Fibroblast of mammary gland (primary cell): ENCODE measurements around the gene SNX24.
A peak's percentile ranks its signal among the peaks of the same experiment; 100 is the strongest.

Experiments
- DNase-seq: peaks from one replicate; pipeline ENCODE4 v3.0.0-alpha.2; 2010; ENCODE audit warnings: low read depth
- H3K4me3 ChIP-seq: 2 replicates; pipeline ENCODE4 v1.5.1; 2011; ENCODE audit warnings: low read depth, mild to moderate bottlenecking, low read length, moderate library complexity; ENCODE audit not compliant: control insufficient read depth
- TF ChIP-seq, protein P1 (sequence below): conservative IDR thresholded peaks from 2 replicates; pipeline ENCODE4 v1.5.1; 2011; ENCODE audit warnings: low read depth, low read length, inconsistent platforms; ENCODE audit not compliant: control insufficient read depth, insufficient read depth

SNX24 gene

DNA sequence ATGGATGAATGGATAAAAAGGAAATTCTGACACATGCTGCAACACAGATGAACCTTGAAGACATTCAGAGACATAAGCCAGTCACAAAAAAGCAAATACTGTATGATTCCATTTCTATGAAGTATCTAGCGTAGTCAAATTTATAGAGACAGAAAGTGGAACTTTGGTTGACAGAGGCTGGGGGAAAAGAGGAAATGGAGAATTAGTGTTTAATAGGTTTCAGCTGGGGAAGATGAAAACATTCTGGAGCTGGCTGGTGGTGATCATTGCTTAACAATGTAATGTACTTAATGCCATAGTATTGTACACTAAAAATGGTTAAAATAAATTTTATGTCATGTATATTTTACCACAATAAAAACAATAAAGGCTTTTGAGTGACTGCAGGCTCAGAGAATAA lies 166.9 kb downstream of the SNX24 start:
- H3K4me3 ChIP-seq = no peak overlapping the region
- TF ChIP-seq, protein P1, sequence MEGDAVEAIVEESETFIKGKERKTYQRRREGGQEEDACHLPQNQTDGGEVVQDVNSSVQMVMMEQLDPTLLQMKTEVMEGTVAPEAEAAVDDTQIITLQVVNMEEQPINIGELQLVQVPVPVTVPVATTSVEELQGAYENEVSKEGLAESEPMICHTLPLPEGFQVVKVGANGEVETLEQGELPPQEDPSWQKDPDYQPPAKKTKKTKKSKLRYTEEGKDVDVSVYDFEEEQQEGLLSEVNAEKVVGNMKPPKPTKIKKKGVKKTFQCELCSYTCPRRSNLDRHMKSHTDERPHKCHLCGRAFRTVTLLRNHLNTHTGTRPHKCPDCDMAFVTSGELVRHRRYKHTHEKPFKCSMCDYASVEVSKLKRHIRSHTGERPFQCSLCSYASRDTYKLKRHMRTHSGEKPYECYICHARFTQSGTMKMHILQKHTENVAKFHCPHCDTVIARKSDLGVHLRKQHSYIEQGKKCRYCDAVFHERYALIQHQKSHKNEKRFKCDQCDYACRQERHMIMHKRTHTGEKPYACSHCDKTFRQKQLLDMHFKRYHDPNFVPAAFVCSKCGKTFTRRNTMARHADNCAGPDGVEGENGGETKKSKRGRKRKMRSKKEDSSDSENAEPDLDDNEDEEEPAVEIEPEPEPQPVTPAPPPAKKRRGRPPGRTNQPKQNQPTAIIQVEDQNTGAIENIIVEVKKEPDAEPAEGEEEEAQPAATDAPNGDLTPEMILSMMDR = no peak
- DNase-seq = peak; percentile 25

DNA sequence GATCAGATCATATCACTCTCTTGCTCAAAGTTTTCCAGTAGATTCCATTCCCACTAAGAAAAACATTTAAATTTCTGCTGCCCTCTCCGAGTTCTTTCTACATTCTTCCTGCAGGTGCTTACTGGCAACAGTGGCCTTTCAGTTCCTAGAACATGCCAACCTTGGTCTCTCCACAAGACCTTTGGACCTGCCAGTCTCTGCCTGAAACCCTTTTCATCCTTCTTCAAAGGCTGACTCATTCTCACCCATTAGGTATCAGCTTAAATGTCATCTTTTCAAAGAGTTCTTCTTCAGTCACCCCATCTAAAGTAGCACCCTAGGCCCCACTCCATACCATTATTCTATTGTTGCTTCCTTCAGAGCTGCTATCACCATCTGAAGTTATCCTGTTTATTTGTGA lies 169.3 kb downstream of the SNX24 start:
- no peak overlapping the region for H3K4me3 ChIP-seq
- DNase-seq = no peak
- TF ChIP-seq, protein P1 = no peak

DNA sequence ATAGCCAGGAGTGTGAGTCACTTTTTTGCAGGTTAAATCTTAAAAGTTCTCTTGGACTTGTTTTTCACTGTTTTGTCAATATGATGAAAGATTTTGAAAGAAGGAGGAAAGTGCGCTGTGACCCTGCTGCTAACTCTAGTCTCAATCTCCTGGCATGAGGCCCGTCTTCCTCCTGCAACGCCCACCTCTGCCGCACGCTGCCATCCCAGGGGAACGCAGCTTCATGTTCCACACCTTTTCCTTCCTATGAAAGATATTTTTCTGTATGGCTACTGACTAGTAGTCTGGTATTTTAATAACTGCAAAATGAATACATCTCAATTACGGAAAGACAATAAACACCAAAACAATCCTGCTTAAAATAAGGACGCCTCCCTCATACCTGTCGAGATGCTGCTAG lies 182.8 kb downstream of the SNX24 start:
- TF ChIP-seq, protein P1 = no peak
- no peak overlapping the region for H3K4me3 ChIP-seq
- peak; percentile 6 for DNase-seq

DNA sequence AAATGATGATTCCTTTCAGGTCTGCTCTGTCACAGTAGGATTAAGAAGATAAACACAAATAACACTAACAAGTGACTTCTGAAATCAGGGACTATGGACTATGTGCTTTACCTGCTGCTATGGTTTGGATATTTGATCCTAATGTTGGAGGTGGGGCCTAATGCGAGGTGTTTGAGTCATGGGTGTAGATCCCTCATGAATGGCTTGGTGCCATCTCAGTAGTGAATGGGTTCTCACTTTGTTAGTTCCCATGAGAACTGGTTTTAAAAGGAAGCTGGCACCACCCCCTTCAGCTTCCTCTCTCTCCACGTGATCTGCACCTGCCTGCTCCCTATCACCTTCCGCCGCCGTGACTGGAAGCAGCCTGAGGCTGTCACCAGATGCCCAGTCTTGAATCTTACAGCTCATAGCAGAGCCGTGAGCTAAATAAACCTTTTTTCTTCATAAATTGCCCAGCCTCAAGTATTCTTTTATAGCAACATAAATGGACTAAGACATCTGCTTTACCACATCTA lies 187.8 kb downstream of the SNX24 start:
- DNase-seq = no peak
- H3K4me3 ChIP-seq = no peak overlapping the region
- TF ChIP-seq, protein P1 = no peak

DNA sequence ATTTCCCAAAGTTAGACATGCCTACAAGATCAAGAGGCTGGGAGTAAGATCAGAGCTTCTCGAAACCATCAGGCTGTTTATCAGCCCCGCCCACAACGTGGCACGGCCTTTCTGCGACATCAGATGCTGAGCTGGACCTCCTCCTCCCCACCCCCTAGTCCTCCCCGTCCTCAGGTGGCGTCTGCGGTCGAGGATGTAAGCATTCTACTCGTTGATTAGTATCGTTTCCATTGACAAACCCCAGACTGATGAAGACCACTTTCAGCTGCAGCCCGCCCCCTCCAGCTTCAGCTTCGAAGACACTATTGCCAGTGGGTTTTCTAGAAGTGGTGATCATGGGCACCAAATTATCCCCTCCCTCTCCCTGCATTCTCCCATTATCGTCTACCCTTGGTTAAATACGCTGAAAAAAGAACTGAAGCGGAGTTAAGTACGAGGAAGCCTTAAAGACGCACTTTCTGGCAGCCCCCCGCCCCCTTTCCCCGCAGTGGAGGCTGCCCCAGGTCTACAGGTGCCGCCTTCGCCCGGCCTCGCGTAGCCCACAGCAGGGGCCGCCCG lies 190.0 kb downstream of the SNX24 start:
- TF ChIP-seq, protein P1 = no peak
- DNase-seq = peak; percentile 53
- peak overlapping the region; percentile 75 for H3K4me3 ChIP-seq

DNA sequence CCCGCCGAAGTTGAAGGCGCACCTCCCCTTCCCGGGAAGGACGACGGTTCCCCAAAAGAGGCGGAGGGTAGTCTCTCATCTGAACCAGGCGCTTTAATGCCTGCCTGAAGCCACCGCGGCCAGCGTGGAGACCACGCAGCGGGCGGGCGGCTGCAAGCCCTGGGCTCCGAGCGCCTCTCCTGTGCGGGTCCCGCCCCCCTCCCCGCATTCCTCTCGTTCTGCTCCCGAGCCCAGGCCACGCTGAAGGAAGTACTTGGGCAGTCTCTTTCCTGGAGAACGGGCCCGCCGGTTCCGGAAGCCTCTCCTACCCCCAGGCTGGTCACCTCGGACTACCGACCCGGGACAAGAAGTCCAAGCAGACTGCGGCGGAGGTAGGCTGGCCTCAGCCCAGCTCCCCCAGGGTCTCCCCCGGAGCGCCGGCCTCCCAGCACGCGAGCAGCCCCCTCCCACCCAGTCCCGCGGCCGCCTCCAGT lies 190.5 kb downstream of the SNX24 start:
- DNase-seq = peak; percentile 28

More for the DNA sequence above, 190.5 kb downstream of the SNX24 start:
- TF ChIP-seq, protein P1 = no peak
- H3K4me3 ChIP-seq = peak overlapping the region; percentile 75
